Loucy (cell line): ENCODE measurements around the gene DLGAP4.

Experiments
- H2AFZ ChIP-seq: fragments of 200-600 bp; sonication (generic); 2 replicates; pipeline ENCODE4 v1.6.0; 2016; ENCODE audit warnings: antibody characterized with exemption, mild to moderate bottlenecking, low read length, moderate library complexity
- H3F3A ChIP-seq: fragments of 200-600 bp; 2 replicates; pipeline ENCODE4 v1.6.0; 2016; ENCODE audit warnings: antibody characterized with exemption, low read depth, mild to moderate bottlenecking
- H3K27me3 ChIP-seq: fragments of 200-600 bp; sonication (generic); 2 replicates; pipeline ENCODE4 v1.6.1; 2014; ENCODE audit warnings: low read length, mild to moderate bottlenecking; ENCODE audit not compliant: insufficient read depth, poor library complexity, severe bottlenecking
- H3K36me3 ChIP-seq: fragments of 200-600 bp; sonication (generic); 2 replicates; pipeline ENCODE4 v1.6.1; 2016; ENCODE audit warnings: low read length; ENCODE audit not compliant: insufficient read depth
- H3K4me1 ChIP-seq: fragments of 200-600 bp; sonication (generic); 2 replicates; pipeline ENCODE4 v1.5.1; 2014; ENCODE audit warnings: low read length, mild to moderate bottlenecking; ENCODE audit not compliant: insufficient read depth, poor library complexity, severe bottlenecking
- H3K4me2 ChIP-seq: fragments of 200-600 bp; sonication (generic); 2 replicates; pipeline ENCODE4 v1.6.0; 2014; ENCODE audit warnings: antibody characterized with exemption, low read length, low read depth, mild to moderate bottlenecking; ENCODE audit not compliant: poor library complexity, severe bottlenecking
- H3K4me3 ChIP-seq: fragments of 200-600 bp; sonication (generic); 2 replicates; pipeline ENCODE4 v1.5.1; 2014; ENCODE audit warnings: low read length, mild to moderate bottlenecking, mixed read lengths; ENCODE audit not compliant: poor library complexity, severe bottlenecking
- H3K79me2 ChIP-seq: fragments of 200-600 bp; sonication (generic); 2 replicates; pipeline ENCODE4 v1.6.1; 2014; ENCODE audit warnings: low read length; ENCODE audit not compliant: insufficient read depth
- H3K9ac ChIP-seq: fragments of 200-600 bp; sonication (generic); 2 replicates; pipeline ENCODE4 v1.6.0; 2014; ENCODE audit warnings: mild to moderate bottlenecking, low read depth, low read length, moderate library complexity; ENCODE audit not compliant: poor library complexity, severe bottlenecking
- H3K9me2 ChIP-seq: fragments of 200-600 bp; sonication (generic); replicated peaks from 2 replicates; pipeline ENCODE4 v1.6.1; 2016; ENCODE audit warnings: low read depth, low read length, mixed read lengths
- H3K9me3 ChIP-seq: fragments of 200-600 bp; sonication (generic); 2 replicates; pipeline ENCODE4 v1.6.1; 2014; ENCODE audit warnings: mild to moderate bottlenecking, antibody characterized with exemption, low read length, low read depth; ENCODE audit not compliant: insufficient read depth
- H4K20me1 ChIP-seq: fragments of 200-600 bp; sonication (generic); 2 replicates; pipeline ENCODE4 v1.6.0; 2014; ENCODE audit warnings: antibody characterized with exemption, low read length, mild to moderate bottlenecking; ENCODE audit not compliant: insufficient read depth, poor library complexity, severe bottlenecking
- CTCF ChIP-seq: fragments of 200-600 bp; sonication (generic); conservative IDR thresholded peaks from 2 replicates; pipeline ENCODE4 v1.5.1; 2014; ENCODE audit warnings: mild to moderate bottlenecking, antibody characterized with exemption, low read length
- EZH2phosphoT487 ChIP-seq: fragments of 200-600 bp; IDR thresholded peaks from 2 replicates; pipeline ENCODE4 v1.6.1; 2018; ENCODE audit warnings: antibody characterized with exemption, mild to moderate bottlenecking, moderate library complexity, borderline replicate concordance

The DLGAP4 gene

GRCh38 chr20:36367907-36368799 is 62.0 kb downstream of the DLGAP4 start:
- no peak overlapping the region for H3K4me2 ChIP-seq
- H3K4me1 ChIP-seq = no peaks in the 10 kb centered on the region
- no peaks in the 10 kb centered on the region for H3K79me2 ChIP-seq
- H3K9ac ChIP-seq = no peak overlapping the region
- TF ChIP-seq CTCF (no peak), EZH2phosphoT487 (no peak)
- H4K20me1 ChIP-seq = no peaks in the 10 kb centered on the region
- H2AFZ ChIP-seq = no peak overlapping the region
- no peaks in the 10 kb centered on the region for H3K36me3 ChIP-seq
- no peak overlapping the region for H3K4me3 ChIP-seq
- H3K27me3 ChIP-seq = no peaks in the 10 kb centered on the region
- H3K9me3 ChIP-seq = no peaks in the 10 kb centered on the region
- no peaks in the 10 kb centered on the region for H3F3A ChIP-seq
- H3K9me2 ChIP-seq = no peaks in the 10 kb centered on the region

GRCh38 chr20:36368869-36369268 is 62.7 kb downstream of the DLGAP4 start:
- TF ChIP-seq CTCF (no peak), EZH2phosphoT487 (no peak)
- Histone ChIP-seq H3K4me2 (no peak overlapping the region), H3K4me3 (no peak overlapping the region), H3K79me2 (no peaks in the 10 kb centered on the region), H4K20me1 (no peaks in the 10 kb centered on the region), H3K9ac (no peak overlapping the region), H3F3A (no peaks in the 10 kb centered on the region), H2AFZ (no peak overlapping the region), H3K36me3 (no peaks in the 10 kb centered on the region), H3K9me3 (no peaks in the 10 kb centered on the region), H3K9me2 (no peaks in the 10 kb centered on the region), H3K27me3 (no peaks in the 10 kb centered on the region), H3K4me1 (no peaks in the 10 kb centered on the region)

GRCh38 chr20:36369739-36370138 is 63.6 kb downstream of the DLGAP4 start:
- Histone ChIP-seq H3K4me1 (no peaks in the 10 kb centered on the region), H3K79me2 (no peaks in the 10 kb centered on the region), H3K9ac (no peak overlapping the region), H3K9me2 (no peaks in the 10 kb centered on the region), H3K4me2 (no peak overlapping the region), H3F3A (no peaks in the 10 kb centered on the region), H3K27me3 (no peaks in the 10 kb centered on the region), H3K36me3 (no peaks in the 10 kb centered on the region), H4K20me1 (no peaks in the 10 kb centered on the region), H3K4me3 (no peak overlapping the region), H2AFZ (no peak overlapping the region), H3K9me3 (no peaks in the 10 kb centered on the region)
- TF ChIP-seq CTCF (no peak), EZH2phosphoT487 (no peak)
